Activated naive CD4-positive, alpha-beta T cell treated with Interleukin-2 at 50 U/mL for 16 hours (primary cell): ENCODE results near the gene SLC4A5.
"Not testable (repeated sequence)": the region's sequence is repeated elsewhere in the genome, so short reads cannot be mapped to it uniquely, and the experiment has no call there.

Experiments used
- DNase-seq: peaks from one replicate; pipeline ENCODE4 v3.0.0-alpha.2; 2020

Gene SLC4A5

GRCh38 chr2:74264281-74264680 lies 78.9 kb downstream of the SLC4A5 start:
- DNase-seq: no peak

- no peak for DNase-seq
These were observed 80.5 kb downstream of the SLC4A5 start for GRCh38 chr2:74262681-74263080.

GRCh38 chr2:74261204-74261864 lies 81.9 kb downstream of the SLC4A5 start:
- no peak for DNase-seq

- no peak for DNase-seq
These were observed 82.7 kb downstream of the SLC4A5 start for GRCh38 chr2:74260495-74260894.

- no peak for DNase-seq
These were observed 83.5 kb downstream of the SLC4A5 start for GRCh38 chr2:74259733-74260132.

- no peak for DNase-seq
These were observed 84.0 kb downstream of the SLC4A5 start for GRCh38 chr2:74259191-74259590.

- no peak for DNase-seq
These were observed 87.5 kb downstream of the SLC4A5 start for GRCh38 chr2:74255660-74256213.

- DNase-seq: no peak
These were observed 89.3 kb downstream of the SLC4A5 start for GRCh38 chr2:74253971-74254310.

- no peak for DNase-seq
These were observed 89.8 kb downstream of the SLC4A5 start for GRCh38 chr2:74253306-74253970.

- DNase-seq: no peak
These were observed 90.4 kb downstream of the SLC4A5 start for GRCh38 chr2:74252862-74253261.

- DNase-seq: no peak
These were observed 91.2 kb downstream of the SLC4A5 start for GRCh38 chr2:74252036-74252435.

GRCh38 chr2:74250189-74250631 lies 93.0 kb downstream of the SLC4A5 start:
- peak; percentile 53 for DNase-seq

- DNase-seq: no peak
These were observed 93.7 kb downstream of the SLC4A5 start for GRCh38 chr2:74249406-74250122.

- DNase-seq: no peak
These were observed 96.6 kb downstream of the SLC4A5 start for GRCh38 chr2:74246496-74247195.

- DNase-seq: no peak
These were observed 98.9 kb downstream of the SLC4A5 start for GRCh38 chr2:74244286-74244685.

- no peak for DNase-seq
These were observed 100.7 kb downstream of the SLC4A5 start for GRCh38 chr2:74242354-74243071.

GRCh38 chr2:74239346-74239745 lies 103.9 kb downstream of the SLC4A5 start:
- DNase-seq: no peak

- no peak for DNase-seq
These were observed 104.3 kb downstream of the SLC4A5 start for GRCh38 chr2:74238879-74239278.

GRCh38 chr2:74235041-74235440 lies 108.2 kb downstream of the SLC4A5 start:
- DNase-seq: no peak

- DNase-seq: no peak
These were observed 109.6 kb downstream of the SLC4A5 start for GRCh38 chr2:74233648-74234047.

GRCh38 chr2:74232426-74232825 lies 110.8 kb downstream of the SLC4A5 start:
- DNase-seq: no peak

GRCh38 chr2:74229865-74230264 lies 113.4 kb downstream of the SLC4A5 start:
- not testable (repeated sequence) for DNase-seq
